GM03348 (cell line): ENCODE data around the gene ATP5F1E.
"Not testable (repeated sequence)": the region's sequence is repeated elsewhere in the genome, so short reads cannot be mapped to it uniquely, and the experiment has no call there.

Experiments used
- DNase-seq: peaks from one replicate; pipeline ENCODE4 v3.0.0; 2012; ENCODE audit warnings: low spot score

ATP5F1E gene

GRCh38 chr20:59042796-59043631, 10.9 kb upstream of the ATP5F1E start:
- peak; percentile 99 for DNase-seq

GRCh38 chr20:59042151-59042795, 10.1 kb upstream of the ATP5F1E start, which contains the start of gene PRELID3B:
Gene PRELID3B, minus strand, starts transcription at chr20:59042786. Its CDS starts 56 bp downstream, at chr20:59042730.
- peak; percentile 38 for DNase-seq

GRCh38 chr20:59041487-59041886, 9.4 kb upstream of the ATP5F1E start:
- DNase-seq, result not testable (repeated sequence)

- DNase-seq, result no peak
Measured at GRCh38 chr20:59040667-59041066, 8.5 kb upstream of the ATP5F1E start.

GRCh38 chr20:59039233-59039632, 7.1 kb upstream of the ATP5F1E start:
- no peak for DNase-seq

DNA sequence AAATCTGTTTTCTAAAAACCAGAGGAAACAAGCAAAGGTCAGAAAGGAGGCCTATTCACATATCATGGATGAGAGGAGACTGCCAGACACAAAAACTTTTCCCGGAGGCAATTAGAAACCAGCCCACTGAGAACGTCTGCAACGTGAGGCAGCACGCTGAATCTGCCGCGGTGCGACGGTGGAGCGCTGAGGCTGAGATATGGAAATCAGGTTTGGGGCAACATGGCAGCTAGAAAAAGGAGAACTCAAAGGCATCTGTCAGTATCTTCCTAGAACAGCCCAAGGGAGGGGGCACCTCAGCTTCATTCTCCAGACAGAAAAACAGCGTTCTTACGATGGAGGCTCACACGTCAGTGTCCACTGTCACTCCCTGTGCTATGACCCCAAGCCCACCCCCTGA, 5.3 kb upstream of the ATP5F1E start:
- no peak for DNase-seq

GRCh38 chr20:59035381-59035780, 3.2 kb upstream of the ATP5F1E start:
- no peak for DNase-seq

DNA sequence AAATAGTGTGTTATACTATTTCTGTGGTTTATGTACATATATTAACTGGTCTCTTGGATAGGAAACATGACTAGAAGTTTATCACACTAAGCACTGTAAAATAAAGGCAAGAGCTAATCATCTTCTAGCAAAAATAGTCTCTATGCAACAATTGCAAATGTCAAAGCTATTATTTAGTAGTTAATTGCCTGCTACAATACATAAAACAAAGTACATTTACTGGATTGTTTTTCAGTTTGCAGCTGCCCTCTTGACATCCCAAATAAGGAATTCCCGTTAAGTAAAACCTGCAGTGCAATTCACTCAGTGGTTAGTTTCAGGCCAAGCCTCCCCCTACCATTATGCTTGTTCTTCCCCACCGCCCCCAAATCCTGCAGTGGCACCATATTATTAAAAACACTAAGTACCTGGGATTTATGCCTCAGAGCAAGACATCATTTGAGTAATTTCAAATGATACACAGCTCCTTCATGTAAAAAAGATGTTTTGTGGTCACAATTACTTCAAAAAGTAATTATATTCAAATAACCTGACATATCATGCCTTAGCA, 1.6 kb upstream of the ATP5F1E start:
- DNase-seq, result no peak

DNA sequence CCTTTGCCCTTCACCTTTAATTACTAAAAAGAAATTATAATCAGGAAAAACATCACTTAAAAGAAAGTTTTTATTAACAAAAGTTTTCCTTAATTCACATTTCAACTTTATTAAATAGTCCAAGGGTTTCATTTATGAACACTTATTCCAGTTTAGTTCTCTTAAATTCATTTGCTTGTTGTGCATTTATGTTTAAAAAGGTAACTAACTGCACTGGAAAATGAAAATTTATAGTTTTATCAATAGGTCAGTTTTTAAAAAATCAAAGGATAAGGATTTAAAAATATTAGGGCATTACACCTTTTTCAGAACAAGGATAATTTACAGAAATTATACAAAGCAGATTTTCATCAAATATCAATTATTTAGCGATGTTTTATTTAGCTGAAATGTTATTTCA, 958 bp upstream of the ATP5F1E start:
- DNase-seq, result no peak

- no peak for DNase-seq
Measured at GRCh38 chr20:59032713-59033059, 551 bp upstream of the ATP5F1E start.

GRCh38 chr20:59031564-59032022, 542 bp downstream of the ATP5F1E start:
- no peak for DNase-seq

GRCh38 chr20:59030911-59031563, 1.1 kb downstream of the ATP5F1E start:
- no peak for DNase-seq

DNA sequence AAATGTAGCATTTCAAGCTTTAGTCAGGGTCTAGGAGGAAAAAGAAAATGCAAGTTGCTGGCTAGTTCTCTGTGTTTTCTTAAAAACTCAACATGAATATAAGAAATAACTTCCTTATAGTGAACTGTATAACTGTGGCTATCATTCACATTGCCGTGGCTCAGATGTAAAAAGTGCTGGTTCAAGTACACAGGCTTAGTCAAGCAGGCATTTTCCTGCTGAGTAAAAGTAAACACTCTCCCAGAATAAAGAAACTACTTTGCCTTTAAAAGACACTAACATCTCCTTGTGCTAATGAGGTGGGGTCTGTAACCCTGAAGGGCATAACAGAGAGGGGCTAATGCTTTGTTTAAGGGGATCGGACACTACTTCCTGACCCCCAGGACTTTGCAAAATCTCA, 3.3 kb downstream of the ATP5F1E start:
- DNase-seq, result no peak

- peak; percentile 60 for DNase-seq
Measured at GRCh38 chr20:59027741-59028320, 4.3 kb downstream of the ATP5F1E start.

DNA sequence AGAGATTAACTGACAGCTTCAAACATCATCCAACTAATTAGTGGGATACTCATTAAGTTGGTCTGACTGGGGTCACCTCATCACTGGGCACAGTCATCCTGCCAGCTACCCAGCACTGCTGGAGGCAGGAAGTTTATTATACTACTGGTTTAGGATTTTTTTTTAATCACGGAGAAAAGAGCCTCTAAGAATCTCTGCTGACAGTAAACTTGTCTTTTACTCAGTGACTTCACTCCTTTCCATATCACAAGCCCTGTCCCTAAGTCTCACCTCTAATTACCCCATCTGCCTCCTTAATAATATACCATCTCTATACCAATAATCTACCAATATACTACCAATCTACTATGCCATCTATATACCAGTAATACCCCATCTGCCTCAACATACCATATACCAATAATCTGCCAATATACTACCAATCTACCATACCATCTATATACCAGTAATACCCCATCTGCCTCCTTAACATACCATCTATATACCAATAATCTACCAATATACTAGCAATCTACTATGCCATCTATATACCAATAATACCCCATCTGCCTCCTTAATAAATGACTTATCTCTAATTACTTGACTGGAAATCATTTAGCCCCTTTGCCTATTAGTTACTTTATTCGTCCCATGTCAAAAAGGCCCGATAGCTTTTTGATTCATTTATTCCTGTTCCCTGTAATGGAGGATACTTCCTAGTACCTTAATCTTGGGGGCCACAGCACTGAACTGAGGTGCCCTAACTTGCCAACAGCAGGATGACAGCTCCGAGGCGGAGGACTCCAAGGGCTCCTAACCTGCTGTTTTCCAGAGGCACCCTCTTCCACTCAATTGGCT, 5.0 kb downstream of the ATP5F1E start:
- DNase-seq, result no peak

- no peak for DNase-seq
Measured at GRCh38 chr20:59025511-59025910, 6.6 kb downstream of the ATP5F1E start.

- DNase-seq, result no peak
Measured at GRCh38 chr20:59025086-59025485, 7.0 kb downstream of the ATP5F1E start.

- no peak for DNase-seq
Measured at GRCh38 chr20:59024111-59024530, 8.0 kb downstream of the ATP5F1E start.

- DNase-seq, result no peak
Measured at GRCh38 chr20:59023616-59024015, 8.5 kb downstream of the ATP5F1E start.

DNA sequence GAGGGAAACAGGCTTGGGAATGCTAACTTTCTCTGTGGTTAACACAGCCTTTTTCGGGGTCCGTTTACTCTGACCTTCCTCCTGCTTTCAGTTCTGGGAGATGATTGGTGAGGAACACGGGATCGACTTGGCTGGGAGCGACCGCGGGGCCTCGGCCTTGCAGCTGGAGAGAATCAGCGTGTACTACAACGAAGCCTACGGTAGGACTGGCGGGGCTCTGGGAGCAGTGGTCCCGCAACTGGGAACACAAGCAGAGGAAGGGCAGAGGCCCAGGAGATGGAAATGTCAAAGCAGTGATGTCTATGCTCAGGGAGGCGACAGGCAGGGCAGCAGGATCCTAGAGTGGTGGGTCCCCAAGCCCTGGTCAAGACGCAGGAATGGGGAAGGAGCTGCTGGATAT, 9.4 kb downstream of the ATP5F1E start:
- no peak for DNase-seq

DNA sequence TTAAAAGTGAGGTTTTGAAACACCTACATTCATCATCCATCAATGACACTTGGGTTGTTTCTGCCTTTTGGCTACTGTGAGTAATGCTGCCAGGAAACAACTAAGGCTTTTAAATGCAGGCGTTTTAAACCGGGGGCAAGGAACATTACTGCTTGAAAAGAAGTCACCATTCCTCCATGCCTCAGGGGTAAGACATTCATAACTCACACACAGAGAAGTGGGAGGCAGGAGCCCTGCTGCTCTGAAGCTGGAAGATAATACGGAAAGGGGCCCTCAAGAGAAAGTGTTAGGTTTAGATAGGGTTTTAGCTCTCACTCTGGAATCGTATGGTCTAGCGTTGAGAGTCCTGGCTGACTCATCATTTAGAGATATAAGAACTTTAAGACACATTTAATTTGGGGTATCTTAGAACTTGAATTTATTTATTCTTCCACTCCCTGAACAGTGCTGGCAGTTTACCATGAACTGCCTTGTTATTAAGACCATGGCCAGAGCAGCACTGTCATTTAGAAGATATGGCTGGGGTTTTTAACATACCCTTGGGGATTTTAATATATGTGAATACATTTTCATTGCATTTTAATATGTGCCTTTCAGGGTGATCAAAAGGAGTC, 11.1 kb downstream of the ATP5F1E start:
- no peak for DNase-seq
